ENCODE measurements around the gene CDK16. TPM values are rescaled to one million over a fixed set of nuclear protein-coding genes. Genes with fewer than 3 reads are reported as not detected.

Gene CDK16
- polyA plus RNA-seq, 3 donors from 2014 or later: 3.0 to 16.6 (median 4.7) TPM

DNA sequence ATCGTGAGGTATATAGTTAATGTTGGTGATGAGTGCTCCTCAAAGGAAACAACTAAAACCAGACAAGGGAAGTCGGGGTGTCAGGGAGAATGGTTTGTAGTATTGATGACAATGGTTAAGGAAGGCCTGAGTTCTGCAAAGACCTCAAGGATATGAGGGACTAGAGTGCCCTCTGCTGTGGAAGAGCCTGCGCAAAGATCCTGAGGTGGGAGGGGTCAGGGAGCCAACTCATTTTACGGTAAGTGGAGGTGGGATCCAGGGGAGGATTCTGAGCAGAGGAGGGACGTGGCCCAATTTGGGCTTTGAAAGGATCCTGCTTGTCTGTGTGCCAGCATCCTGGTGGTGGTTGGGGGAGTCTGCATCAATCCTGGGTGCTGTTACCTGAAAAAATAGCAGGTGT is 13.5 kb upstream of the CDK16 start:
- no peak for DNase-seq
- Mint-ChIP-seq H3K27ac (peak overlapping the region in 1 of 6 donors; percentile 30), H3K4me1 (peaks cover 3 to 5% of the 10 kb centered on the region in 2 donors), H3K9me3 (no peaks in the 10 kb centered on the region), H3K4me3 (no peak overlapping the region), H3K27me3 (ENCODE audit: low read depth in 3 of 3) (peaks cover 0 to 2% (median 0%) of the 10 kb centered on the region in 3 donors), H3K36me3 (peaks cover 4 to 75% (median 52%) of the 10 kb centered on the region in 3 donors)

DNA sequence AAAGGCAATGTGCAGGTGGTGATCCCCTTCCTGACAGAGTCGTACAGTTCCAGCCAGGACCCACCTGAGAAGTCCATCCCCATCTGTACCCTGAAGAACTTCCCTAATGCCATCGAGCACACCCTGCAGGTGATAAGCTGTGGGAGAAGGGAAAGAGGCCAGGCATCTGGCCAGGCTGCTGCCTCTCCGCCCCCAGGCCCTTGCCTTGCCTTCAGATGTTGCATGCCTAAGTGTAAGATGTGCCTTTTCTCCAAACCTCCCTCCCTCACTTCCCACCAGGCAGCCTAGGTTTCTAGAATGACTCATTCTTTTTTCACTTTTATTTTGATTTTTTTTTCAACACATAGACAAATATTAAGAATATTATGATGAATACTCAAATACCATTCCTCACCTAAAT is 12.2 kb upstream of the CDK16 start:
- Mint-ChIP-seq H3K9me3 (no peaks in the 10 kb centered on the region), H3K27ac (peak overlapping the region in 1 of 6 donors; percentile 61), H3K36me3 (peaks cover 4 to 72% (median 48%) of the 10 kb centered on the region in 3 donors), H3K27me3 (ENCODE audit: low read depth in 3 of 3) (peaks cover 0 to 2% (median 0%) of the 10 kb centered on the region in 3 donors), H3K4me1 (peaks cover 2 to 3% of the 10 kb centered on the region in 2 donors), H3K4me3 (no peak overlapping the region)
- no peak for DNase-seq

DNA sequence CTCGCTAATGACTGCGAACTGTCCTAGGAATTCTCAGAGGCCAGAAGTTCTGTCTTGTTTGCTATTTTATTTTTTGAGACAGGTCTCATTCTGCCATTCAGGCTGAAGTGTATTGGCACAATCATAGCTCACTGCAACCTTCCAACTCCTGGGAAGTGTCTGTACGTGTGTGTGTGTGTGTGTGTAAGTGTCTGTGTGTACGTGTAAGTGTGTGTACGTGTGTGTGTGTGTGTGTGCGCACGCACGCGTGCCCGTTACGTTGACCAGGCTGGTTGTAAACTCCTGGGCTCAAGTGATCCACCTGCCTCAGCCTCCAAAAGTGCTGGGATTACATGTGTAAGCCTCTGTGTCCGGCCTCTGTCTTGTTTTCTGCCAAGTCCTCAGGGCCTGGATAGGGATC is 10.4 kb upstream of the CDK16 start:
- no peak overlapping the region for H3K27ac Mint-ChIP-seq
- peaks cover 4 to 75% (median 54%) of the 10 kb centered on the region in 3 donors for H3K36me3 Mint-ChIP-seq
- peaks cover 0 to 2% (median 0%) of the 10 kb centered on the region in 3 donors for H3K27me3 Mint-ChIP-seq (ENCODE audit: low read depth in 3 of 3)
- no peaks in the 10 kb centered on the region for H3K9me3 Mint-ChIP-seq
- no peak overlapping the region for H3K4me3 Mint-ChIP-seq
- no peak for DNase-seq
- H3K4me1 Mint-ChIP-seq: peaks cover 0 to 3% of the 10 kb centered on the region in 2 donors

DNA sequence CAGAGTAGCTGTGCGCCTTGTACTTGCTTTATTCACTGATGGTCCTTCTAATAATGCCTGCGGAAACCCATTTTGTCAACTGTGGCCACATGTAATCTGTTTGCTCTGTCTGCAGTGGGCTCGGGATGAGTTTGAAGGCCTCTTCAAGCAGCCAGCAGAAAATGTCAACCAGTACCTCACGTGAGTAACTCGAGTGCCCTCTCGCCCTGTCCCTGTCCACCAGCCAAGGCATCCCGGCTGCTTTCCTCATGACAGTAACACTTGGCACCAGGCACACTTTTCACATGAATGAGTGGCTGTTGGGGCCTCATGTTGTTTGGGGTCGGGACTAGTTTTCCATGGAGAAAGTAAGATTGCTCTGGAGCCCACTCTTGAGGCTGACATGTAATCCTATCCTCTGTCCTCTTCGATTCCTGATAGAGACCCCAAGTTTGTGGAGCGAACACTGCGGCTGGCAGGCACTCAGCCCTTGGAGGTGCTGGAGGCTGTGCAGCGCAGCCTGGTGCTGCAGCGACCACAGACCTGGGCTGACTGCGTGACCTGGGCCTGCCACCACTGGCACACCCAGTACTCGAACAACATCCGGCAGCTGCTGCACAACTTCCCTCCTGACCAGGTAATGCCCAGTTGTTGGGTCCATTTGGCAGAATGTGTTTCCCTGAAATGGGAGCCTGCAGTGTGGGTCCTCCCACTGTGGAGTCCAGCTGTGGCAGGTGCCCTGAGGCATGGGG is 8.8 kb upstream of the CDK16 start:
- peaks cover 0 to 3% of the 10 kb centered on the region in 2 donors for H3K4me1 Mint-ChIP-seq
- no peaks in the 10 kb centered on the region for H3K27me3 Mint-ChIP-seq (ENCODE audit: low read depth in 3 of 3)
- peaks cover 4 to 78% (median 52%) of the 10 kb centered on the region in 3 donors for H3K36me3 Mint-ChIP-seq
- H3K27ac Mint-ChIP-seq: no peak overlapping the region
- no peak overlapping the region for H3K4me3 Mint-ChIP-seq
- no peak for DNase-seq
- H3K9me3 Mint-ChIP-seq: no peaks in the 10 kb centered on the region

DNA sequence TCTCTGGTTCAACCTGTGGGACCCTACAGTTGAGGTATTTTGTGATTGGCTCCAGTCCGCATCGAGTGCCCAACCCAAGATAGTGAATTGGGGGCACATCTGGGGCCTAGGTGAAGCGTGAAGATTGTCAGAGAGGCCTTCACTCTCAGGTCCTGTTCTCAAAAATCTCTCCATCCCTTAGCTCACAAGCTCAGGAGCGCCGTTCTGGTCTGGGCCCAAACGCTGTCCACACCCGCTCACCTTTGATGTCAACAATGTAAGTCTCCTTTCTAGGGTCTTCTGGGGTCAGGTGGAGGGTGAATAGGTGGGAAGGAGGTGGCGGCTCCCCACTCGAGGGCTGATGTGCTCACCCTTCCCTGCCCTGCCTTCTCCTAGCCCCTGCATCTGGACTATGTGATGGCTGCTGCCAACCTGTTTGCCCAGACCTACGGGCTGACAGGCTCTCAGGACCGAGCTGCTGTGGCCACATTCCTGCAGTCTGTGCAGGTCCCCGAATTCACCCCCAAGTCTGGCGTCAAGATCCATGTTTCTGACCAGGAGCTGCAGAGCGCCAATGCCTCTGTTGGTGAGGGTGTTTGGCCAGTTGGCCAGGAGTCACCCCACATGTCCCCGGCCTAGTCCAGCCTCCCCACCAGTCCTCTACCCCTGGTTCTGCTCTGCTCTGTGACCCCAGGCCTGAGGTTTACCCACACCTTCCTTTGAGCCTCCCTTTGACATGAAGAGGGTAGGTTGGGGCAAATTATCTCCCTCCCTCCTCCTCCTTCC is 7.6 kb upstream of the CDK16 start:
- no peak overlapping the region for H3K4me3 Mint-ChIP-seq
- no peaks in the 10 kb centered on the region for H3K27me3 Mint-ChIP-seq (ENCODE audit: low read depth in 3 of 3)
- H3K36me3 Mint-ChIP-seq: peaks cover 0 to 80% (median 51%) of the 10 kb centered on the region in 3 donors
- H3K4me1 Mint-ChIP-seq: no peaks in the 10 kb centered on the region
- DNase-seq: no peak
- peak overlapping the region in 2 of 6 donors; percentile 2 to 10 for H3K27ac Mint-ChIP-seq
- H3K9me3 Mint-ChIP-seq: no peaks in the 10 kb centered on the region

DNA sequence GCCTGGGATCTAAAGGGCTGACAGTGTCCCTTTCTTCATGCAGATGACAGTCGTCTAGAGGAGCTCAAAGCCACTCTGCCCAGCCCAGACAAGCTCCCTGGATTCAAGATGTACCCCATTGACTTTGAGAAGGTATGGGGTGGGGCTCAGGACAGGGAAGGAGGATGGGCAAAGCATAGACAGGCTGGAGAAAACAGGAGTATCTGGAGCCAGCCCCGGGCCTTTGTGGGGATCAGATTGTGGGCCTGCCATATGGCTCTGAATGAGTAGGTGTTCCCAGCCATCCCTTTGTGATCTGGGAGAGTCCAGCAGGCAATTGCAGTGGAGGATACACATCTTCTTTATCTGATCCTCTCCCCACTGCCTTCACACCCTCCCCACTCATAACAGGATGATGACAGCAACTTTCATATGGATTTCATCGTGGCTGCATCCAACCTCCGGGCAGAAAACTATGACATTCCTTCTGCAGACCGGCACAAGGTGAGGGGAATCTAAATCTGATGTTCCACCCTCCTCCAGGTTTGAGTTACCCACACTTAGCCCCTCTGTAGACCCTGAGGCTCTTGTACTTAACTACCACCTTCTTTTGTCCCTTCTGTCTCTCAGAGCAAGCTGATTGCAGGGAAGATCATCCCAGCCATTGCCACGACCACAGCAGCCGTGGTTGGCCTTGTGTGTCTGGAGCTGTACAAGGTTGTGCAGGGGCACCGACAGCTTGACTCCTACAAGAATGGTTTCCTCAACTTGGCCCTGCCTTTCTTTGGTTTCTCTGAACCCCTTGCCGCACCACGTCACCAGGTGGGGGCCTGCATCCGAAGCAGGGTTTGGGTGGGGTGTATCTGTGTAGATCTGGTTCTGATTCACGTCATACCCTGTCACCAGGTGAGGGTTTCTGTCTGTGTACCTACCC is 5.8 kb upstream of the CDK16 start:
- Mint-ChIP-seq H3K36me3 (peaks cover 0 to 70% (median 36%) of the 10 kb centered on the region in 3 donors), H3K9me3 (no peaks in the 10 kb centered on the region), H3K4me3 (no peak overlapping the region), H3K4me1 (peaks cover 12 to 15% of the 10 kb centered on the region in 2 donors), H3K27ac (peak overlapping the region in 2 of 6 donors; percentile 4 to 58), H3K27me3 (ENCODE audit: low read depth in 3 of 3) (peaks cover 2 to 4% (median 2%) of the 10 kb centered on the region in 3 donors)
- DNase-seq: no peak

DNA sequence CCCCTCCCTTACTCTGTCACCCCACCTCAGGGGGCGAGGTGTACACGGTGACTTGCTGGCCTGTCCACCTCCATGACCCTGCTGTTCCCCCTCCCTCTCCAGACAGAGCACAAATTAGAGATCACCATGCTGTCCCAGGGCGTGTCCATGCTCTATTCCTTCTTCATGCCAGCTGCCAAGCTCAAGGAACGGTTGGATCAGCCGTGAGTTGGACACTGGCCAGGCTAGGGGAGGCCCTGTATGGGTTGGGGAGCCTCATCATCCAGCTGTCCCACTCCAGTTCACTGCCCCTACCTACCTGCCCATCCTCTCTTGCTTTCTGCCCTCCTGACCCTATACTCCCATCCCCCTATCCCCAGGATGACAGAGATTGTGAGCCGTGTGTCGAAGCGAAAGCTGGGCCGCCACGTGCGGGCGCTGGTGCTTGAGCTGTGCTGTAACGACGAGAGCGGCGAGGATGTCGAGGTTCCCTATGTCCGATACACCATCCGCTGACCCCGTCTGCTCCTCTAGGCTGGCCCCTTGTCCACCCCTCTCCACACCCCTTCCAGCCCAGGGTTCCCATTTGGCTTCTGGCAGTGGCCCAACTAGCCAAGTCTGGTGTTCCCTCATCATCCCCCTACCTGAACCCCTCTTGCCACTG is 3.9 kb upstream of the CDK16 start:
- peaks cover 0 to 62% (median 36%) of the 10 kb centered on the region in 3 donors for H3K36me3 Mint-ChIP-seq
- no peak for DNase-seq
- H3K4me3 Mint-ChIP-seq: no peak overlapping the region
- H3K4me1 Mint-ChIP-seq: peaks cover 18 to 22% of the 10 kb centered on the region in 2 donors
- H3K27ac Mint-ChIP-seq: peak overlapping the region in 1 of 6 donors; percentile 34
- no peaks in the 10 kb centered on the region for H3K9me3 Mint-ChIP-seq
- peaks cover 12 to 13% (median 12%) of the 10 kb centered on the region in 3 donors for H3K27me3 Mint-ChIP-seq (ENCODE audit: low read depth in 3 of 3)

DNA sequence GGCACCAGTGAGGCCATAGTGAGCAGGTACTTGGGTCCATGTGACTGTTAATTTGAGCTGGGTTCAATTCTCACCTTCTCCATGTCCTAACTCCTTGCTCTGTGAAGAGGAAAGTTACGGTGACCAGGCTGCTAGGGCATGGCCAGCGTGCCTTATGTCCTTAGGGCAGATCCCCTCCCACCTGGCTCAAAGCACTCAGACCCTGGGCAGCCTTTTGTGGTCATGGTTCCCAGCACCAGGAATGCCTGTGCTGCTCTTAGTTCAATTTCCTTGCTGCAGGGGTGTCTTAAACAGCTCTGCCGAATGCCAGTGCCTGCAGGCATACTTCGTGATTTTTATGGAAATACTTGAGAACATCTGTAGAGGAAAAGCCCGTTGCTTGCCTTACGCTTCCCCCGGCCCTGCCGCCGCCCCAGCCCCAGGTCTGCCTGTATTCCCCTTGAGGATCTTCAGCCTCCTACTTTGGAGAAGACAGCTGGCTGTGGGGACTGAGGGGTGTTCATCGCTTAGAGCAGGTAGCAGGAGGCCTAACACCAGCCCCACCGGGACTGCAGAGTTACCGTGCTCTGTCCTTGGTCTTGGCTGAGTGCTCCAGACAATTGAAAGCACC is 3.1 kb upstream of the CDK16 start:
- Mint-ChIP-seq H3K4me3 (no peak overlapping the region), H3K9me3 (no peaks in the 10 kb centered on the region), H3K36me3 (peaks cover 0 to 55% (median 35%) of the 10 kb centered on the region in 3 donors), H3K4me1 (peaks cover 26 to 30% of the 10 kb centered on the region in 2 donors), H3K27ac (peak overlapping the region in 4 of 6 donors; percentile 18 to 98 (median 76)), H3K27me3 (ENCODE audit: low read depth in 3 of 3) (peaks cover 12 to 13% (median 12%) of the 10 kb centered on the region in 3 donors)
- DNase-seq: no peak

DNA sequence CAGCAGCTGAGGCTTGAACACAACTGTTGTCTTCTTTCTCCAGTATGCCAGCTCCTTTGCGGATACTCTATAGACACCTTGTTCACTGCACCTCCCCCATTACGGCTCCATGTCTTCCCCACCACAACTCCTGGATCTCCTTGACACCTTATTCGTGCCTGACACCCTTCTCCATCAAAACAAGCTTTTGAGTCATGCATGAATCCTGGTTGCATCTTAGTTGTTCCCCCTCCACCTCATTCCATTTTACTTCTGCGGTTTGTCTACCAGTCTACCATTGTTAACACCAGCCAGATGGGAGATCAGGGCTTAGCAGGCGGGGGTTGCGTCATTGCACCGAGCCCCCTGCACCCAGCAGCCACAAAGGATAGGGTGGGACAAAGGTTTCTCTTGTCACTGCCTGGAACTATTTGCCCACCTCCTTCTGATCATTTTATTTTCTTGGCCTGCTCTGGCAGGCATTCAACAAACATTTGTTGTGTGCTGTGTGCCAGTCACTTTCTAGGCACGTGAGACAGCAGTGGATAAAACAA is 2.0 kb upstream of the CDK16 start:
- H3K4me1 Mint-ChIP-seq: peaks cover 32 to 38% of the 10 kb centered on the region in 2 donors
- DNase-seq: no peak
- peak overlapping the region; percentile 85 to 99 (median 98) for H3K27ac Mint-ChIP-seq
- H3K9me3 Mint-ChIP-seq: no peaks in the 10 kb centered on the region
- H3K27me3 Mint-ChIP-seq (ENCODE audit: low read depth in 3 of 3): peaks cover 12 to 15% (median 12%) of the 10 kb centered on the region in 3 donors
- peak overlapping the region in 4 of 5 donors; percentile 92 to 96 (median 94) for H3K4me3 Mint-ChIP-seq
- H3K36me3 Mint-ChIP-seq: peaks cover 0 to 45% (median 26%) of the 10 kb centered on the region in 3 donors

DNA sequence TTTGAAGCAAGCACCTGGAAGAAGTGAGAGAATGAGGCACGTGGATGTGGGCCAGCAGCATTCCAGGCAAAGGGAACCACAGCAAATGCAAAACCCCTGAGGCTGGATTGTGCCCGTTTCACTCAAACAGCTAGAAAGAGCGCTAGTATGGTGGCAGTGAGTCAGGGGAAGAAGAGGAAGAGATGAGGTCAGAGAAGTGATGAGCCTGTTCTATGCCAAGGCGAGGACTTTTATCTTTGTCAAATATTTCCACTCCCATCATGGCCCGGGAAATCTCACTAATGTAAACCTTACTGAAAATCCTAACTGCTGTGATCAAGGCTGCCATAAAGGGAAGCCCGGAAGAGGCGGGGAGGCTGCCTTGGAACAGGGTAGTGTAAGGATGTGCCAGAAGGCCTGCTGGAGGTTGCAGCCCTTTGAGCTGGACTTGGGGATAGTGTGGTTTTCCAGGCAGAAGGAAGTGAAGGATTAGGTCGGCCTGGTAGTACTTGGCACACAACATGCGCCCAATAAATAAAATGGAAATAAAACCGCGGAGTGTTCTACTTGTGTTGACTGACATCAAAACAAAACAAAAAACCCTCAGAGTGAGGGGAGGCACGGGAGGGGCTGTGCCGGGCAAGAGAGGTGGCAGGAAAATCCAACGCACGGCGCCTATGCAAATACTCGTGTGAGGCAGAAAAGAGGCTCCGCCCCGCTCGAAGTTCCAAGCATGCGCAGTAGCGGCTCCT is 1.2 kb upstream of the CDK16 start:
- Mint-ChIP-seq H3K4me3 (peak overlapping the region; percentile 88 to 96 (median 94)), H3K9me3 (no peaks in the 10 kb centered on the region), H3K27ac (peak overlapping the region; percentile 98 to 99 (median 98)), H3K4me1 (peaks cover 35 to 38% of the 10 kb centered on the region in 2 donors), H3K36me3 (peaks cover 0 to 41% (median 18%) of the 10 kb centered on the region in 3 donors), H3K27me3 (ENCODE audit: low read depth in 3 of 3) (peaks cover 12 to 15% (median 15%) of the 10 kb centered on the region in 3 donors)
- DNase-seq: no peak

DNA sequence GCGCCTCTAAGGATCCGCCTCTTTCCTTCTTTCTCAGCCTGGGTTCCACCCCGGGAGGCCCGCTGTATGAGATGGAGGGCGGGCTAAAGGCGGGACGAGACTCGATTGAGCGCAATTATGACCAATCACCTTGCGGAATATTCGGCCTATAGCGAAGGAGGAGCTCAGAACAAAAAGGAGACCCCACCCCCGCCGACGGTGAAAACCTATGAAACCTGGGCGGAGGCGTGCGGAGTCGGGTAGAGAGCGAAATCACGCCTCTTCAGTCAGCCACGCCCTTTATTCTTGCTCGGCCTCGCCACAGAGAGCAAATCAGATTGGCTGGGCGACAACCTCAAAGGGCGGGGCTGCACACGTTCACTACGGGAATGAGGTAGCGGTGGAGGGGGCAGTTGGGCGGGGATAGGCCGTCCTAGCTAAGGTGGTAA is 615 bp upstream of the CDK16 start:
- no peaks in the 10 kb centered on the region for H3K9me3 Mint-ChIP-seq
- H3K4me1 Mint-ChIP-seq: peaks cover 35 to 38% of the 10 kb centered on the region in 2 donors
- DNase-seq: peak; percentile 99 to 100 (median 100)
- H3K4me3 Mint-ChIP-seq: peak overlapping the region; percentile 88 to 96 (median 94)
- peaks cover 13 to 15% (median 15%) of the 10 kb centered on the region in 3 donors for H3K27me3 Mint-ChIP-seq (ENCODE audit: low read depth in 3 of 3)
- peaks cover 0 to 35% (median 13%) of the 10 kb centered on the region in 3 donors for H3K36me3 Mint-ChIP-seq
- peak overlapping the region; percentile 98 to 99 (median 98) for H3K27ac Mint-ChIP-seq
